ENCODE measurements around the gene SRRM5.
"Not testable (repeated sequence)": the region's sequence is repeated elsewhere in the genome, so short reads cannot be mapped to it uniquely, and the experiment has no call there.

Gene SRRM5

DNA sequence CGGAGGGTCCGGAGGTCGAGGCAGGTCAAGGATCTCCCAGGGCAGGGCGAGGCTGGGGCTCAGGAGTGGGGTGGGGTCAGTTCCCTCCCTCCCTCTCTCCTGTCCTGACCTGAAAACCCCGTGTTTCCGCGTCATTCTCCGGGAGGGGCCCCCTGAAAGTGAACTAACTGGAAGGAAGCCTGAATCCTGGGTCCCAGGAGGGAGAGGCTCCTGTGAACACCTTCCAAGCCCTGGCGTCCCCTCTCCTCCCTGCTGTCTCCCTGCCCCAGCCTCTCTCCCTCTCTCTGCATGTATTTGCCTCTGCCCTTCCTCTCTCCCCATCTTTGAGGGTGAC is 28.5 kb downstream of the SRRM5 start:
- no peak for DNase-seq (ENCODE audit: low spot score)
- H3K4me3 ChIP-seq, result peak overlapping the region; percentile 78
- TF ChIP-seq, protein P1, sequence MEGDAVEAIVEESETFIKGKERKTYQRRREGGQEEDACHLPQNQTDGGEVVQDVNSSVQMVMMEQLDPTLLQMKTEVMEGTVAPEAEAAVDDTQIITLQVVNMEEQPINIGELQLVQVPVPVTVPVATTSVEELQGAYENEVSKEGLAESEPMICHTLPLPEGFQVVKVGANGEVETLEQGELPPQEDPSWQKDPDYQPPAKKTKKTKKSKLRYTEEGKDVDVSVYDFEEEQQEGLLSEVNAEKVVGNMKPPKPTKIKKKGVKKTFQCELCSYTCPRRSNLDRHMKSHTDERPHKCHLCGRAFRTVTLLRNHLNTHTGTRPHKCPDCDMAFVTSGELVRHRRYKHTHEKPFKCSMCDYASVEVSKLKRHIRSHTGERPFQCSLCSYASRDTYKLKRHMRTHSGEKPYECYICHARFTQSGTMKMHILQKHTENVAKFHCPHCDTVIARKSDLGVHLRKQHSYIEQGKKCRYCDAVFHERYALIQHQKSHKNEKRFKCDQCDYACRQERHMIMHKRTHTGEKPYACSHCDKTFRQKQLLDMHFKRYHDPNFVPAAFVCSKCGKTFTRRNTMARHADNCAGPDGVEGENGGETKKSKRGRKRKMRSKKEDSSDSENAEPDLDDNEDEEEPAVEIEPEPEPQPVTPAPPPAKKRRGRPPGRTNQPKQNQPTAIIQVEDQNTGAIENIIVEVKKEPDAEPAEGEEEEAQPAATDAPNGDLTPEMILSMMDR (IDR thresholded peaks at IDR 0.05), result no peak
- H3K27ac ChIP-seq, result no peak overlapping the region

DNA sequence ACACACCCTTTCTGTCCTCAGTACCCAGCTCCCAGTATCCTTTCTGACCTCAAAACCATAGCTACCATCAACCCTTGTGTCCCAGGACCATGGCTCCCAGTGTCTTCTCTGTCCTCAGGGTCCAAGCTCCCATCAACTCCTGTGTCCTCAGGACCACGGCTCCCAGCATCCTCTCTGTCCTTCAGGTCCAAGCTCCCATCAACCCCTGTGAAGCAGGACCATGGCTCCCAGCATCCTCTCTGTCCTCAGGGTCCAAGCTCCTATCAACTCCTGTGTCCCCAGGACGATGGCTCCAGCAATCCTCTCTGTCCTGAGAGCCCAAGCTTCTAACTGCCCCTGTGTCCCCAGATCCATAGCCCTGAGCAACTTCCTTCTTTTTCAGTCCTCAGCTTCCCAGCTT is 29.4 kb downstream of the SRRM5 start:
- Histone ChIP-seq H3K4me3 (no peak overlapping the region), H3K27ac (no peak overlapping the region)
- TF ChIP-seq, protein P1 (IDR thresholded peaks at IDR 0.05), result no peak
- no peak for DNase-seq (ENCODE audit: low spot score)

GRCh38 chr19:43642531-43642930 is 30.6 kb downstream of the SRRM5 start:
- DNase-seq (ENCODE audit: low spot score), result no peak
- TF ChIP-seq, protein P1 (IDR thresholded peaks at IDR 0.05), result no peak
- H3K4me3 ChIP-seq, result no peak overlapping the region
- no peak overlapping the region for H3K27ac ChIP-seq

DNA sequence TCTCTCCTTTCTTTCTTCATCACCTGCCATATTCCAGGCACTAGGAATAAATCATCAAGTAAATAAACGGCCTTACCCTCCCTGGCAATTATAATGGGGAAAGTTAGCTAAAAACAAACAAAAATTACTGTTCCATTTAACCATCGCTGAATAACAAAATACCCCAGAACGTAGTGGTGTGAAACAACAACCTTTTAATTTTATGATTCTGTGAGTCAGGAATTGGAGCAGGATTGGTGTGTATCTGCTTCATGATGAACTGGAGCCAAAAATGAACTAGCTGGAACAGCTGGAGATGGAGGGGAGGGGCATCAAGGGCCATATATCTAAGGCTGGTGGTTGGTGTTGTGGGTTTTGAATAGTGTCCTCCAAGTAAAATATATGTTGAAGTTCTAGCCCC is 31.4 kb downstream of the SRRM5 start:
- no peak for DNase-seq (ENCODE audit: low spot score)
- H3K27ac ChIP-seq, result no peak overlapping the region

GRCh38 chr19:43644181-43644580 is 32.3 kb downstream of the SRRM5 start:
- Histone ChIP-seq H3K27ac (no peak overlapping the region), H3K4me3 (no peak overlapping the region)
- no peak for DNase-seq (ENCODE audit: low spot score)
- TF ChIP-seq, protein P1 (IDR thresholded peaks at IDR 0.05), result no peak

More for the DNA sequence above, 31.4 kb downstream of the SRRM5 start:
- H3K4me3 ChIP-seq, result no peak overlapping the region
- TF ChIP-seq, protein P1 (IDR thresholded peaks at IDR 0.05), result no peak

DNA sequence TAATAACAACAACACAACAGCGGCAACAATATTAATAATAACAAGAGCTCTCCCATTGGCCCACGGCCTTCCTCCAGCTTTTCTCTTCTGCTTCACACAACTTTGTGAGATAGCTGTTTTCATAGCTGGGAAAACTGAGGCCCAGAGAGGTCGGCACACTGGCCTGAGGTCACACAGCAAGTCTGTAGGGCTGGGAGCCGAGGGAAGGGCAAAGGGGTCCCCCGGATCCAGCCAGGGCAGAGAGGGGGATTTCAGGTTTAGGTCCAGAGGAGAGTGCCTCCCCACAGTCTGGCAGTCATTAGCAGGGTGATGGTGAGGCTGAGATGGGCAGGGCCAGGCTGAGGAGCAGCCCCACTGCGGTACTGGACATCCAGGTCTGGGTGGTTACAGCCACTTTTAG is 36.7 kb downstream of the SRRM5 start:
- no peak for DNase-seq (ENCODE audit: low spot score)
- Histone ChIP-seq H3K27ac (no peak overlapping the region), H3K4me3 (no peak overlapping the region)
- TF ChIP-seq, protein P1 (IDR thresholded peaks at IDR 0.05), result no peak

DNA sequence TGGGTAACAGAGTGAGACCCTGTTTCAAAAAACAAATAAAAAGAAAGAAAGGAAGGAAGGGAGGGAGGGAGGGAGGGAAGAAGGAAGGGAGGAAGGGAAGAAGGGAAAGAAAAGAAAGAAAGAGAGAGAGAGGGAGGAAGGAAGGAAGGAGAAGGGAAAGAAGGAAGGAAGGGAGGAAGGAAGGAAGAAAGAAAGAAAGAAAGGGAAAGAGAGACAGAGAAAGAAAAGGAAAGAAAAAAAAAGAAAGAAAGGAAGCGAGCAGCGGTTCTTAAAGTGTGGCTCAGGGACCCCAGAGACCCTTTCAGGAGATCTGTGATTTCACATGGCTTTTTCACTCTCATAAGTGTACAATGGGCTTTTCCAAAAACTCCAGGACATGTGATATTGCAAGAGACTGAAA is 37.6 kb downstream of the SRRM5 start:
- DNase-seq (ENCODE audit: low spot score), result no peak
- TF ChIP-seq, protein P1 (IDR thresholded peaks at IDR 0.05), result no peak
- H3K4me3 ChIP-seq, result no peak overlapping the region

GRCh38 chr19:43650276-43650675 is 38.4 kb downstream of the SRRM5 start:
- not testable (repeated sequence) for DNase-seq (ENCODE audit: low spot score); H3K4me3 ChIP-seq; H3K27ac ChIP-seq

More for the DNA sequence above, 37.6 kb downstream of the SRRM5 start:
- H3K27ac ChIP-seq, result no peak overlapping the region

Measured in coronary artery (tissue), 2 donors.